Gastrocnemius medialis (tissue), 4 donors: ENCODE measurements around the gene TOP3A. TPM values are rescaled to one million over a fixed set of nuclear protein-coding genes. Genes with fewer than 3 reads are reported as not detected.

Source experiments
- ATAC-seq, 2 donors: fragments of 150-250 bp; one replicate each; pipeline ENCODE4 v1.9.1; 2016
- DNase-seq, 2 donors: peaks; one replicate each; pipeline ENCODE4 v3.0.0-alpha.2; 2019
- H3K27ac ChIP-seq, 4 donors: fragments of 200-600 bp; sonication (generic); 1 replicate in 1 of 4; 2 replicates in 3 of 4; pipeline ENCODE4 v1.5.1; 2016 to 2018; ENCODE audit warnings: mild to moderate bottlenecking in 2 of 4, moderate library complexity in 1 of 4
- H3K27me3 ChIP-seq, 3 donors: fragments of 200-600 bp; sonication (generic) in 2 of 3; 1 replicate in 1 of 3; 2 replicates in 2 of 3; pipeline versions ENCODE4 v1.5.1 to v1.6.0; 2016 to 2019; ENCODE audit warnings: mild to moderate bottlenecking in 1 of 3, moderate library complexity in 1 of 3
- H3K36me3 ChIP-seq, 2 donors: fragments of 200-600 bp; sonication (generic) in 1 of 2; one replicate each; pipeline ENCODE4 v1.5.1; 2017 to 2018
- H3K4me1 ChIP-seq, 2 donors: fragments of 200-600 bp; sonication (generic) in 1 of 2; one replicate each; pipeline ENCODE4 v1.5.1; 2016 to 2017; ENCODE audit warnings: mild to moderate bottlenecking in 2 of 2
- H3K4me3 ChIP-seq, 4 donors: fragments of 200-600 bp; sonication (generic) in 3 of 4; 1 replicate in 1 of 4; 2 replicates in 3 of 4; pipeline ENCODE4 v1.5.1; 2016 to 2019; ENCODE audit warnings: mild to moderate bottlenecking in 2 of 4
- H3K9me3 ChIP-seq, 3 donors: fragments of 200-600 bp; sonication (generic) in 2 of 3; 1 replicate in 1 of 3; 2 replicates in 2 of 3; pipeline ENCODE4 v1.5.1; 2016 to 2019
- CTCF ChIP-seq, 5 experiments: fragments of 450-650 bp in 3 of 5; fragments of 200-600 bp in 2 of 5; sonication (generic) in 2 of 5; IDR thresholded peaks in 4 of 5; conservative IDR thresholded peaks in 1 of 5; 1 replicate in 4 of 5; 2 replicates in 1 of 5; pipeline ENCODE4 v1.5.1; 2016 to 2019; ENCODE audit warnings: antibody characterized with exemption in 5 of 5, mild to moderate bottlenecking in 3 of 5, moderate library complexity in 3 of 5
- POLR2A ChIP-seq, 2 donors: fragments of 450-650 bp; IDR thresholded peaks; one replicate each; pipeline ENCODE4 v1.6.1; 2017; ENCODE audit warnings: antibody characterized with exemption in 2 of 2, mild to moderate bottlenecking in 2 of 2, moderate library complexity in 2 of 2
- in situ Hi-C, 4 donors: fragments of 200-750 bp; cut with MboI; loops; one replicate each; pipeline versions ENCODE4 v1.15.0 to v1.8.0; 2017; ENCODE audit warnings: low sequenced_read_pairs in 4 of 4
- intact Hi-C: fragments of 100-400 bp; cut with DNase I; formaldehyde crosslinking; loops from one replicate; pipeline ENCODE4 v1.15.1; 2023; ENCODE audit warnings: low total_unique reads
- total RNA-seq, 4 donors: library from RNA; depleted of rRNA; stranded (reverse); fragments of >200 nt; gene quantifications; one replicate each; pipeline versions ENCODE4 v1.1.0 to v1.2.3, GENCODE V29; 2016

The TOP3A gene
- total RNA-seq, 4 donors from 2014 or later = 17.7 to 62.4 (median 22.1) TPM

- H3K4me3 ChIP-seq = peak overlapping the region; percentile 72 to 98 (median 83)
- peak in 1 of 2 donors; percentile 4 for ATAC-seq
- H3K9me3 ChIP-seq = no peaks in the 10 kb centered on the region
- no peak for DNase-seq
- peaks cover 12 to 19% of the 10 kb centered on the region in 2 donors for H3K4me1 ChIP-seq
- peaks cover 0 to 7% of the 10 kb centered on the region in 2 donors for H3K36me3 ChIP-seq
- H3K27me3 ChIP-seq = no peaks in the 10 kb centered on the region
- H3K27ac ChIP-seq = peak overlapping the region; percentile 85 to 91 (median 88)
- in situ Hi-C loops (no loop called here), intact Hi-C loops (no loop called here)
- TF ChIP-seq CTCF (IDR thresholded peaks at IDR 0.05 in 4 of 5, conservative IDR thresholded peaks at IDR 0.05 in 1 of 5) (no peak), POLR2A (IDR thresholded peaks at IDR 0.05) (no peak)
These were observed 47.3 kb upstream of the TOP3A start for GRCh38 chr17:18361837-18362697.

DNA sequence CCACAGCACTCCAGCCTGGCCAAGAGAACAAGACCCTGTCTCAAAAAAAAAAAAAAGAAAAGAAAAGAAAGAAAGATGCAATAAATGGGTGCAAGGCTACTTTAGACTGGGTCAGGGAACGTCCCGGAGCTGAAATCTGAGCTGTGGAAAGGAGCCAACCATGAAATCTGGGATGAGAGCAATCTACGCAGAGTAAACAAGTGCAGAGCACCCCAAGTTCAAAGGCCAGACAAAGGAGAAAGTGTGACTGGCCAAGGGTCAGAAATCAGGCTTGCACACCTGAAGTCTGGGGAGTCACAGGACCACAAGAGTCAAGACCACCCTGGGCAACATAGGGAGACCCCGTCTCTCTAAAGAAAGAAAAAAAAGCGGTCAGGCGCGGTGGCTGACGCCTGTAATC lies 45.7 kb upstream of the TOP3A start:
- in situ Hi-C loops (no loop called here), intact Hi-C loops (no loop called here)
- TF ChIP-seq POLR2A (IDR thresholded peaks at IDR 0.05) = no peak
- no peak for TF ChIP-seq CTCF (IDR thresholded peaks at IDR 0.05 in 4 of 5, conservative IDR thresholded peaks at IDR 0.05 in 1 of 5)
- no peaks in the 10 kb centered on the region for H3K27me3 ChIP-seq
- H3K9me3 ChIP-seq = no peaks in the 10 kb centered on the region
- H3K36me3 ChIP-seq = peaks cover 0 to 7% of the 10 kb centered on the region in 2 donors
- no peak overlapping the region for H3K27ac ChIP-seq
- peaks cover 12 to 19% of the 10 kb centered on the region in 2 donors for H3K4me1 ChIP-seq
- no peak for DNase-seq
- ATAC-seq = no peak
- no peak overlapping the region for H3K4me3 ChIP-seq

GRCh38 chr17:18356624-18357023 lies 41.8 kb upstream of the TOP3A start:
- in situ Hi-C loops = no loop called here
- DNase-seq = peak; percentile 32 to 55
- ATAC-seq = peak; percentile 51 to 81
- Histone ChIP-seq H3K27me3 (no peaks in the 10 kb centered on the region), H3K4me1 (peaks cover 0 to 1% of the 10 kb centered on the region in 2 donors), H3K36me3 (peaks cover 0 to 22% of the 10 kb centered on the region in 2 donors), H3K9me3 (no peaks in the 10 kb centered on the region), H3K4me3 (no peak overlapping the region), H3K27ac (peak overlapping the region in 2 of 4 donors; percentile 36 to 65)
- intact Hi-C loops = no loop called here
- TF ChIP-seq POLR2A (IDR thresholded peaks at IDR 0.05) = peak in 1 of 2 donors; percentile 6
- TF ChIP-seq CTCF (IDR thresholded peaks at IDR 0.05 in 4 of 5, conservative IDR thresholded peaks at IDR 0.05 in 1 of 5) = no peak

- ATAC-seq (no peak), DNase-seq (no peak)
- H3K9me3 ChIP-seq = no peaks in the 10 kb centered on the region
- H3K27ac ChIP-seq = no peak overlapping the region
- in situ Hi-C loops = no loop called here
- no peaks in the 10 kb centered on the region for H3K27me3 ChIP-seq
- intact Hi-C loops = no loop called here
- TF ChIP-seq CTCF (IDR thresholded peaks at IDR 0.05 in 4 of 5, conservative IDR thresholded peaks at IDR 0.05 in 1 of 5) = no peak
- TF ChIP-seq POLR2A (IDR thresholded peaks at IDR 0.05) = no peak
- H3K36me3 ChIP-seq = peaks cover 0 to 20% of the 10 kb centered on the region in 2 donors
- no peak overlapping the region for H3K4me3 ChIP-seq
- no peaks in the 10 kb centered on the region for H3K4me1 ChIP-seq
These were observed 38.7 kb upstream of the TOP3A start for GRCh38 chr17:18353541-18353940.
